Thymus (tissue), 11 donors: ENCODE measurements around the gene VWA7. TPM values are rescaled to one million over a fixed set of nuclear protein-coding genes. Genes with fewer than 3 reads are reported as not detected.
A peak's percentile ranks its signal among the peaks of the same experiment; 100 is the strongest.

ENCODE experiments used
- DNase-seq, 9 donors: peaks; one replicate each; pipeline ENCODE4 v3.0.0-alpha.2; 2013; ENCODE audit warnings: low spot score in 9 of 9, low read depth in 6 of 9, missing footprints in 1 of 9
- H3K27ac ChIP-seq, 2 donors: one replicate each; pipeline ENCODE4 v1.5.1; 2013; ENCODE audit warnings: control low read depth in 1 of 2, low read depth in 1 of 2, low read length in 1 of 2, mild to moderate bottlenecking in 1 of 2, moderate library complexity in 1 of 2
- H3K27me3 ChIP-seq, 2 donors: one replicate each; pipeline ENCODE4 v1.5.1; 2013; ENCODE audit warnings: low read length in 1 of 2; ENCODE audit not compliant: control insufficient read depth in 2 of 2, insufficient read depth in 1 of 2
- H3K36me3 ChIP-seq, 2 donors: one replicate each; pipeline ENCODE4 v1.5.1; 2013; ENCODE audit warnings: low read length in 1 of 2, mild to moderate bottlenecking in 1 of 2, moderate library complexity in 1 of 2; ENCODE audit not compliant: control insufficient read depth in 2 of 2, insufficient read depth in 2 of 2
- H3K4me1 ChIP-seq, 2 donors: one replicate each; pipeline ENCODE4 v1.5.1; 2013; ENCODE audit warnings: low read length in 2 of 2; ENCODE audit not compliant: control insufficient read depth in 2 of 2, insufficient read depth in 2 of 2
- H3K4me3 ChIP-seq, 2 donors: one replicate each; pipeline ENCODE4 v1.5.1; 2013; ENCODE audit warnings: low read length in 2 of 2, control low read depth in 1 of 2, mild to moderate bottlenecking in 1 of 2
- H3K9me3 ChIP-seq, 2 donors: one replicate each; pipeline ENCODE4 v1.5.1; 2013; ENCODE audit warnings: low read length in 1 of 2, mild to moderate bottlenecking in 1 of 2; ENCODE audit not compliant: control insufficient read depth in 2 of 2, insufficient read depth in 1 of 2
- WGBS: extraction: QIAGEN DNeasy Blood & Tissue Kit; methylation state at CpG from one replicate; pipeline ENCODE4 v1.1.7; 2013; 5-methylcytosine and 5-hydroxymethylcytosine counted together
- polyA plus RNA-seq: library from polyadenylated mRNA; stranded (reverse); fragments of 200-250 nt; gene quantifications from one replicate; pipeline ENCODE4 v1.2.3, GENCODE V29; 2013
- total RNA-seq: library from RNA; stranded (reverse); fragments of 120-200 nt; gene quantifications from one replicate; pipeline ENCODE4 v1.2.4, GENCODE V29; 2013
- donor health status: healthy.

The VWA7 gene
- total and polyA plus RNA-seq, 2 donors, result 0.66 to 0.76 TPM

DNA sequence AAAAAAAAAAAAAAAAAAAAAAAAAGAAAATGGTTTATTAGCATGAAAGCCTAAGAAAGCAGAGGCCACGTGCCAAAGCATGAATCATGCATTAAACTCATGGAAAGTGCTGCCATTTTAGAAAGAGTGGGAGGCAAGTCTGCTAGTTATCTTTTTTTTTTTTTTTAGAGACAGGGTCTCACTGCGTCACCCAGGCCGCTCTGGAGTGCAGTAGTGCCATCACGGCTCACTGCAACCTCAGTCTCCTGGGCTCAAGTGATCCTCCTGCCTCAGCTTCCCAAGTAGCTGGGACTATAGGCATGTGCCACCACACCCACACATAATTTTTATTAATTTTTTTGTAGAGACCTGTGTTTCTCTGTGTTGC, 5.2 kb downstream of the VWA7 start:
- H3K4me1 ChIP-seq, result peaks cover 16 to 27% of the 10 kb centered on the region in 2 donors
- peaks cover 0 to 5% of the 10 kb centered on the region in 2 donors for H3K27me3 ChIP-seq
- peaks cover 0 to 5% of the 10 kb centered on the region in 2 donors for H3K9me3 ChIP-seq
- H3K27ac ChIP-seq, result no peak overlapping the region
- WGBS, result 88% methylated on average over 4 of the region's 4 CpGs
- H3K4me3 ChIP-seq, result no peak overlapping the region
- no peaks in the 10 kb centered on the region for H3K36me3 ChIP-seq
- peak in 1 of 9 donors; percentile 41 for DNase-seq

DNA sequence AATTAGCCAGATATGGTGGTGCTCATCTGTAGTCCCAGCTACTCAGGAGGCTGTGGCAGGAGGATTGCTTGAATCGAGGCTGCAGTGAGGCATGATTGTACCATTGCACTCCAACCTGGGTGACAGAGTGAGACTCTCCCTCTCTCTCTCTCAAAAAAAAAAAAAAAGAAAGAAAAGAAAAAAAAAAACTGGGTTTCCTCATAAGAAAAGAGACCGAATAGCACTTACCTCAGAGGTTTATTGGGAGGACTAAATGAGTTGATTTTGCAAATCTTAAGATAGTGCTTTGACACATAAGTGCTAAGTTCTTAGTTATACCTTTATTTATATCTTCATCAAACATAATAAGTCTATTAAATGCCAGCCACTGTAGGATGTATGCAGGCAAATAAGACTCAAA, 6.3 kb downstream of the VWA7 start:
- H3K27me3 ChIP-seq, result peaks cover 0 to 13% of the 10 kb centered on the region in 2 donors
- peaks cover 0 to 5% of the 10 kb centered on the region in 2 donors for H3K9me3 ChIP-seq
- H3K4me1 ChIP-seq, result peaks cover 6 to 21% of the 10 kb centered on the region in 2 donors
- H3K27ac ChIP-seq, result no peak overlapping the region
- 97% methylated on average over 2 of the region's 2 CpGs for WGBS
- no peak overlapping the region for H3K4me3 ChIP-seq
- no peak for DNase-seq
- H3K36me3 ChIP-seq, result no peaks in the 10 kb centered on the region

DNA sequence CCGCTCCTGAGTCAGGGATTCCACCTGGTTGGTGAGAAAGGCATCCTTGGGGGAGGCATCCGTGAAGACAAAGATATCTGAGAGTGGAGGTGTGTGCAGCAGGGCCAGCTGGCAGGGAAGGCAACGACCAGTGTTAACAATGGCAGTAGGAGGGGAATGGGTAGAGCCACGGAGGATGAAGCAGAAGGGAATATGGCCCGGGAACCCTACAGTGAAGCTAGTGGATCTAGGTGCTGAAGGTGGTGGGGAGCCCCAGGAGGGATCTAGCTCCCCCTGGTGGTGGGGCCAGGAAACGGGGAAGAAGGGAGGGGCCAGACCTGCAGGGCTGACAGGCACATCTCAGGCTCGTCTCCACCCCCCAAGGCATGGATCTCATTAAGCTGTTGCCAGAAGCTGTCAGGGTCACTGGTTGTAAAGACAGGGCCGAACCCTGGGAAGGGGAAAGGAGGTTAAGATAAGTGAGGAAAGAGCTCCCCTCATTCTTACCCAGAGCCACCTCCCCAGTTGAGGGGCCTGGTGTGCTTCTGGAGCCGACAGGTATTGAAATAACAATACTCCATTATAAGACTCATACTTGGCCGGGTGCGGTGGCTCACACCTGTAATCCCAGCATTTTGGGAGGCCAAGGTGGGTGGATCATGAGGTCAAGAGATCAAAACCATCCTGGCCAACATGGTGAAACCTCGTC, 7.3 kb downstream of the VWA7 start:
- no peaks in the 10 kb centered on the region for H3K36me3 ChIP-seq
- no peak overlapping the region for H3K27ac ChIP-seq
- peak; percentile 38 to 82 (median 59) for DNase-seq
- H3K9me3 ChIP-seq, result peaks cover 0 to 5% of the 10 kb centered on the region in 2 donors
- peaks cover 0 to 17% of the 10 kb centered on the region in 2 donors for H3K27me3 ChIP-seq
- 73% methylated on average over 12 of the region's 12 CpGs for WGBS
- H3K4me3 ChIP-seq, result no peak overlapping the region
- H3K4me1 ChIP-seq, result peaks cover 6 to 21% of the 10 kb centered on the region in 2 donors

DNA sequence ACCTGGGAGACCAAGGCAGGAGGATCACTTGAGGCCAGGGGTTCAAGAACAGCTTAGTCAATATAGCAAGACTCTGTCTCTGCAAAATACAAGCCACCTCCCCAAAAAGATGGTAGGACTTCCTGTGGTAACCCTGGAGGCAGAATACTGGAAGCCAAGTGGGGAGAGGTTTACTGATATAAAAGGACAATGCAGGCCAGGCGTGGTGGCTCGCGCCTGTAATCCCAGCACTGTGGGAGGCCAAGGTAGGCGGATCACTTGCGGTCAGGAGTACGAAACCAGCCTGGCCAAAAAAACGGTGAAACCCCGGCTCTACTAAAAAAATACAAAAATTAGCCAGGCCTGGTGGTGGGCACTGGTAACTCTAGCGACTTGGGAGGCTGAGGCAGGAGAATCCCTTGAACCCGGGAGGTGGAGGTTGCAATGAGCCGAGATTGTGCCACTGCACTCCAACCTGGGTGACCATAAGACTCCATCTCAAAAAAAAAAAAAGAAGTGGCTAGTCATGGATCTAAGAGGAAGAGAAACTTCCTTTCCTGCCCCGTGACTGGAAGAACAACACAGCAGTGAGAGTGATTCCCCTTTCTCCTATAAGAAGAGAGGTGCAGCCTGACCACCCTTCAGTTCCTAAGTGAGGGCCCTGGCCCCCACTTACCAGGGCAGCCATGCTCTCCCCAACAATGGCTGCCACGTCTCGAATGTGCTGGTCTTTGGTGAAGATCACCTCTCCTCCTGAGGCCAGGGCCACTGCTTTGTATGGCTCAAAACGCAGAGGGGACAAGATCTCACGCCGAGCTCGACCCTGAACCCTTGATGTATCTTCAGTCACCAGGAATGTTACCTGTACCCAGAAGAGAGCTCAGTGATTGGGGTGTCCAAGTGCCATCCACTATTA, 8.5 kb downstream of the VWA7 start:
- 97% methylated on average over 18 of the region's 18 CpGs for WGBS
- Histone ChIP-seq H3K27me3 (peaks cover 0 to 17% of the 10 kb centered on the region in 2 donors), H3K27ac (no peak overlapping the region), H3K4me1 (peaks cover 6 to 21% of the 10 kb centered on the region in 2 donors), H3K4me3 (no peak overlapping the region), H3K9me3 (peaks cover 0 to 5% of the 10 kb centered on the region in 2 donors), H3K36me3 (peaks cover 0 to under 1% of the 10 kb centered on the region in 2 donors)
- no peak for DNase-seq

DNA sequence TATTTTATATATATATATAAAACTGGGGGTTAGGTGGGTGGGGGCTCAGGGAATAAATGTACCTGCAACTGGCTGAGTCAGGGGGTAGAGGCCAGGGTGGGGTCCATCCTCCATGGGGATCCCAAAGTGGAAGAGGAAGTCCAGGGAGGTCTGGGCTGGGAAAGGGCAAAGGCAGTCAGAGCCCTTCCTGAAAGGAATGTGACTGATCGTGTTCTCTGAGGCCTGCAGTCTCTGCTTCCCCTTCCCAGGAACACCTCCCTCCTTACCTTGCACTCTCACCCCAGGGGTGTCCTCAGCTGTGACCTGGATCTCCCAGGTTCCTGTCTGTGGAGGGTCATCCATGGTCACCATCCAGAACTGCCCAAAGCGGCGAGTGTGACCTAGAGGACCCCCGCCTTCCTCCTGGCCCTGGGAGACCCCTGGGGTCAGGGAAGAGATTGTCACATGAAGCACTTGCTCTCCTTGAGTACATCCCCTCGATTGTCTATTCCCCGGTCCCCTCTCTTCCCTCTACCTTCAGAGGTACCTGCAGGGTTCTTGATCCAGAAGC, 10.0 kb downstream of the VWA7 start:
- Histone ChIP-seq H3K9me3 (peaks cover 0 to 2% of the 10 kb centered on the region in 2 donors), H3K4me1 (peaks cover 0 to 10% of the 10 kb centered on the region in 2 donors), H3K27ac (no peak overlapping the region), H3K27me3 (peaks cover 0 to 17% of the 10 kb centered on the region in 2 donors), H3K4me3 (no peak overlapping the region), H3K36me3 (peaks cover 0 to 14% of the 10 kb centered on the region in 2 donors)
- no peak for DNase-seq
- 97% methylated on average over 6 of the region's 6 CpGs for WGBS

DNA sequence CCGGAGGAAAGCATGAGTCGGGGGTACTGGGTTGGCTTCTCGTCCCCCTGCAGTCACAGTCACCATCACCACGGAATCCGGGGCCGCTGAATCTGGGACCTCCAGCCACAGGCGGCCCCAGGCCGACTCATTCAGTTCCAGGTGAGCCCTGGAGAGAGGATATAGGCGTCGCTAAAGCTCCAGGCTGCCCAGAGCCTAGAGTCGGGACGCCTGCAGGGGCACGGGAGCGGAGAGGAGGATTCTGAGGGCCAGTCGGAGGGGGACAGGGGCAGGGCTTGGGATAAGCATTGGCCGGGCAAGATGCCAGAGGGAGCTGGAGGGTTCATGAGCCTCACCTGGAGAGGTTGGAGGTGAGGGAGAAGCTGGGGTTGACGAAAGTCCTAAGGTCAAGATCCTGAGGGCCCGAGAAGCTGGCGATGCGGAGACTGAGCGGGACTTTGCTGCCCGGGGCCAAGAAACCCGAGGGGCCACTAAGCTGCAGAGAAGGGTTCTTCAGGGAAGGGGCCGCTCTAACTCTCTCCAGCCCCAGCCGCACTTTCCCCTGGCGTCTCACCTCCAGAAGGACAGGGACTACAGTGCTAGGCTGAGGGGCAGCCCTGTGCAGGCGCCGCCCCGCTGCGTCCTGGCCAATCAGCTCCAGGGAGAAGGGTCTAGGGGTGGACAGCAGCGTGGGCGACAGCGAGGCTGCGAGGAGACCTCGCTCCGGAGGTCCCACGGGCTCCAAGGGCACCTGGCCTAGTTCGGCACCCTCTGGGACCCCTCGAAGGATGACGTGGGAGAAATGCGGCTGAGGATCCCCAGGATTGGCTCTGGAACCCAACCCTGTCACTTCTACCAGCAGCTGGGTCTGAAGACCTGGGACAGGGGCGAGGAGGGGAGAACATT, 11.0 kb downstream of the VWA7 start:
- WGBS, result 80% methylated on average over 42 of the region's 42 CpGs
- Histone ChIP-seq H3K27ac (no peak overlapping the region), H3K27me3 (peaks cover 0 to 17% of the 10 kb centered on the region in 2 donors), H3K9me3 (no peaks in the 10 kb centered on the region), H3K4me1 (peaks cover 0 to 4% of the 10 kb centered on the region in 2 donors), H3K36me3 (peaks cover 9 to 23% of the 10 kb centered on the region in 2 donors), H3K4me3 (no peak overlapping the region)
- DNase-seq, result no peak

DNA sequence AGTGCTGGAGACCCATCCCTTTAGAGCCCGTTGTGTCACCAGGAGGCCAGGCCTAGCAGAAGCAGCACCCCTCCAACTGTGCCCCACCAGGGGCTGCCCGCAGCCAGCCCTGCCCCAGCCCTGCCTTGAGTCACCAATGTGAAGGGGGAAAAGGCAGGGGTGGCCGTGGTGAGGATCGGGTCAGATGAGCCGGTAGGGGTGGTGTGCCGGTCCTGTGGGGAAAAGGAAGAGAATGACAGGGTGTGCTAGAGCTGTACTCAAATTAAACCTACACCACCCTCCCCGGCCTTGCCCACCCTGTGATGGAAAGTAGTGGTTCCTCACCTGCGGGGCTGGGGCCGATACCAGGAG, 11.6 kb downstream of the VWA7 start:
- H3K4me1 ChIP-seq, result peaks cover 0 to 3% of the 10 kb centered on the region in 2 donors
- DNase-seq, result no peak
- 93% methylated on average over 9 of the region's 9 CpGs for WGBS
- no peak overlapping the region for H3K4me3 ChIP-seq
- no peaks in the 10 kb centered on the region for H3K9me3 ChIP-seq
- H3K27me3 ChIP-seq, result peaks cover 0 to 17% of the 10 kb centered on the region in 2 donors
- H3K27ac ChIP-seq, result no peak overlapping the region
- peaks cover 14 to 28% of the 10 kb centered on the region in 2 donors for H3K36me3 ChIP-seq

DNA sequence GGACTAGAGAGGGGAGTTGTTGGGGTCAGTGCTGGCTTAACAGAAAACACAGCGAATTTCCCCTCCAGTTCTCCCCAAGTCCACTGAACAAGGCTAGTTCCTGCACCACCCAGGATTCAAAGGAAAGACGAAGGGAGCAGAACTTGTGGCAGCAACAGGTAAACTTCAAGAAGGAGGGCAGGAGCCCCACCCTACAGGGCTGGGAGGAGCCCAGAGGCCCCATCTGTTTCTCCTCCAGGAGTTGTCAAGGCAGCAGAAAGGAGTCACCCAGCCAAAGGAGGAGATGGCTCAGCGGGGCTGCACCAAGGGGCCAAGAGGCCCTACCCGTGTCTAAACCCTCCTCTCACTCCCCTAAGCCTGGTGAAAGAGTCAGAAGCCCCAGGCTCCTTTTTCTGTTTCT, 12.9 kb downstream of the VWA7 start:
- 94% methylated on average over 4 of the region's 4 CpGs for WGBS
- DNase-seq, result no peak
- Histone ChIP-seq H3K4me1 (peaks cover 0 to 8% of the 10 kb centered on the region in 2 donors), H3K27ac (no peak overlapping the region), H3K36me3 (peaks cover 20 to 42% of the 10 kb centered on the region in 2 donors), H3K9me3 (no peaks in the 10 kb centered on the region), H3K27me3 (peaks cover 0 to 17% of the 10 kb centered on the region in 2 donors), H3K4me3 (no peak overlapping the region)
